ENCODE measurements around the gene CAMK1D. TPM values are rescaled to one million over a fixed set of nuclear protein-coding genes. Genes with fewer than 3 reads are reported as not detected.

Gene CAMK1D
- total RNA-seq, 4 donors from 2014 or later, result 29.7 to 36.7 (median 33.3) TPM

DNA sequence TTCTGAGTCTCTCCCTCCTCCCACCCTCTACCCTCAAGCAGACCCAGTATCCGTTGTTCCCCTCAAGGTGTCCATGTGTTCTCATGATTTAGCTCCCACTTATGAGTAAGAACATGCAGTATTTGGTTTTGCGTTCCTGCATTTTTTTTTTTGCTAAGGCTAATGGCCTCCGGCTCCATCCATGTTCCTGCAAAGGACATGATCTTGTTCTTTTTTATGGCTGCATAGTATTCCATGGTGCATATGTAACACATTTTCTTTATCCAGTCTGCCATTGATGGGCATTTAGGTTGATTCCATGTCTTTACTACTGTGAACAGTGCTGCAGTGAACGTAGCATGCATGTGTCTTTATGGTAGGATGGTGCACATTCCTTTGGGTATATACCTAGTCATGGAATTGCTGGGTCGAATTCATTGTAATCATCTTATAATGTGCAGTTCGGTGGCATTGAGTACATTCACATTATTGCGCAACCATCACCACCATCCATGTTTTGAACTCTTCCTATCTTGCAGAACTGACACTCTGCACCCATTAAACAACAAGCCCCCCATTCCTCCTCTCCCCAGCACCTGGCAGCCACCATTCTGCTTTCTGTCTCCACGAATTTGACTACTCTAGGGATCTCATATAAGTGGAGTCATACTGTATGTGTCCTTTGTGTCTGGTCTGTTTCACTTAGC lies 125.5 kb downstream of the CAMK1D start:
- intact Hi-C loops (cut with DNase I; ENCODE audit: low total_unique reads), result no loop called here
- DNase-seq (ENCODE audit: low spot score in 2 of 2), result no peak
- H3K4me3 ChIP-seq (ENCODE audit: low read depth, poor library complexity, severe bottlenecking), result no peak overlapping the region
- TF ChIP-seq, protein P1, sequence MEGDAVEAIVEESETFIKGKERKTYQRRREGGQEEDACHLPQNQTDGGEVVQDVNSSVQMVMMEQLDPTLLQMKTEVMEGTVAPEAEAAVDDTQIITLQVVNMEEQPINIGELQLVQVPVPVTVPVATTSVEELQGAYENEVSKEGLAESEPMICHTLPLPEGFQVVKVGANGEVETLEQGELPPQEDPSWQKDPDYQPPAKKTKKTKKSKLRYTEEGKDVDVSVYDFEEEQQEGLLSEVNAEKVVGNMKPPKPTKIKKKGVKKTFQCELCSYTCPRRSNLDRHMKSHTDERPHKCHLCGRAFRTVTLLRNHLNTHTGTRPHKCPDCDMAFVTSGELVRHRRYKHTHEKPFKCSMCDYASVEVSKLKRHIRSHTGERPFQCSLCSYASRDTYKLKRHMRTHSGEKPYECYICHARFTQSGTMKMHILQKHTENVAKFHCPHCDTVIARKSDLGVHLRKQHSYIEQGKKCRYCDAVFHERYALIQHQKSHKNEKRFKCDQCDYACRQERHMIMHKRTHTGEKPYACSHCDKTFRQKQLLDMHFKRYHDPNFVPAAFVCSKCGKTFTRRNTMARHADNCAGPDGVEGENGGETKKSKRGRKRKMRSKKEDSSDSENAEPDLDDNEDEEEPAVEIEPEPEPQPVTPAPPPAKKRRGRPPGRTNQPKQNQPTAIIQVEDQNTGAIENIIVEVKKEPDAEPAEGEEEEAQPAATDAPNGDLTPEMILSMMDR (IDR thresholded peaks at IDR 0.05), result no peak
- no peak for TF ChIP-seq POLR2A (IDR thresholded peaks at IDR 0.05)
- WGBS, 2 donors, result 87 to 94% methylated on average over 8 of the region's 8 CpGs

DNA sequence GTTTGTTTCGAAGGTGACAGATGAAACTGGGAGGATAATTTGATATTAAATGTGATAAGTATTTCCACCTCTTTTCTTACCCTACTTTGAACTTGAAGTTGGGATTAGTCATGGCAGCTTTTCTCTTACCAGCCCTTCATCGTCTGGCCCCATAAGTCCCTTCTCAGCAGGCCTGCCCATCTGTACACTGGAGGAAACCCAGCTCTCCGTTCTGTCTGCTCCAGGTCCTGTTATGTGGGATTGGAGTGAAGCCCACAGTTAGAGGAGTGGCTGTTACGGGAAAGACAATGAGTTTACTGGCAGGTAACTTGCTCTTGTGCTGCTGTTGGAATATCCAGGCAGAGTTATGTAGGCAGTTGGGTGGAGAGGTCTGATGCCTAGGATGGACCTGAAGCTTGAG lies 127.3 kb downstream of the CAMK1D start:
- TF ChIP-seq, protein P1 (IDR thresholded peaks at IDR 0.05), result no peak
- TF ChIP-seq POLR2A (IDR thresholded peaks at IDR 0.05), result no peak
- WGBS, 2 donors, result 66% methylated on average over 4 of the region's 4 CpGs

DNA sequence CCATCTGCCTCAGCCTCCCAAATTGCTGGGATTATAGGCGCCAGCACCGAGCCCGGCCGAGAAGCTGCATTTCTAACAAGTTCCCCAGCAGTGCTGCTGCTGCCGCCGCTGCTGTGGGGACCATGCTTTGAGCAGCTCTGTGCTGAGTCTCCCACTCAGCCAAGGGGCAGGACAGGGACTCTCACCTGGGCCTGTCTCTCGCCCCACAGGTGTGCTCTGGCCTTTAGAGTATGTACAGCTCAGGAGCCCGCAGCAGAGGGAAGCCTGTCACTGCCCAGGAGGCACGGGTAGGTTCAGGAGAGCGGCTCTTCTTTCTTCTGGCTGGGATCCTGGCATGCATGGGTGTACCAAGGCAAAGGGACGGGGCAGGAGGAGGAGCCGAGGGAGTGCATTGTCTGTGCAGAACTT lies 130.1 kb downstream of the CAMK1D start:
- intact Hi-C loops (cut with DNase I; ENCODE audit: low total_unique reads), result no loop called here
- TF ChIP-seq POLR2A (IDR thresholded peaks at IDR 0.05), result no peak
- TF ChIP-seq, protein P1 (IDR thresholded peaks at IDR 0.05), result no peak
- no peak overlapping the region for H3K4me3 ChIP-seq (ENCODE audit: low read depth, poor library complexity, severe bottlenecking)
- DNase-seq (ENCODE audit: low spot score in 2 of 2), result no peak
- WGBS, 2 donors, result 94% methylated on average over 12 of the region's 12 CpGs

More for the DNA sequence above, 127.3 kb downstream of the CAMK1D start:
- no peak for DNase-seq (ENCODE audit: low spot score in 2 of 2)
- H3K4me3 ChIP-seq (ENCODE audit: low read depth, poor library complexity, severe bottlenecking), result no peak overlapping the region
- intact Hi-C loops (cut with DNase I; ENCODE audit: low total_unique reads), result no loop called here

DNA sequence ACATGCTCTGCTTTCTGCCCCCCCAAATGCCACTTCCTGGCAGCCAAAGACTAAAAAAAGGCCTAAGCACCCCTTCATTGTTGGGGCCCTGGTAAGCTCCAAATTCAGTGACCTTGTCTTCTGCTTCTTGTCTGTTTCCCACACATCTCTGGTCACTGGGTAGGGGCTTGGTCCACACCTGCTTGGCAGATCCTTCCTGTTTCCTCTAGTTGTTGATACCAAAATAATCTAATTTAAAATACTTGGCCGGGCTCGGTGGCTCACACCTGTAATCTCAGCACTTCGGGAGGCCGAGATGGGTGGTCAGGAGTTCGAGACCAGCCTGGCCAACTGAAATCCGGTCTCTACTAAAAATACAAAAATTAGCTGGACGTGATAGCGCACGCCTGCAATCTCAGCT lies 130.6 kb downstream of the CAMK1D start:
- TF ChIP-seq POLR2A (IDR thresholded peaks at IDR 0.05), result no peak
- TF ChIP-seq, protein P1 (IDR thresholded peaks at IDR 0.05), result no peak
- intact Hi-C loops (cut with DNase I; ENCODE audit: low total_unique reads), result no loop called here
- DNase-seq (ENCODE audit: low spot score in 2 of 2), result no peak
- 83 to 91% methylated on average over 9 of the region's 9 CpGs for WGBS, 2 donors
- H3K4me3 ChIP-seq (ENCODE audit: low read depth, poor library complexity, severe bottlenecking), result no peak overlapping the region

DNA sequence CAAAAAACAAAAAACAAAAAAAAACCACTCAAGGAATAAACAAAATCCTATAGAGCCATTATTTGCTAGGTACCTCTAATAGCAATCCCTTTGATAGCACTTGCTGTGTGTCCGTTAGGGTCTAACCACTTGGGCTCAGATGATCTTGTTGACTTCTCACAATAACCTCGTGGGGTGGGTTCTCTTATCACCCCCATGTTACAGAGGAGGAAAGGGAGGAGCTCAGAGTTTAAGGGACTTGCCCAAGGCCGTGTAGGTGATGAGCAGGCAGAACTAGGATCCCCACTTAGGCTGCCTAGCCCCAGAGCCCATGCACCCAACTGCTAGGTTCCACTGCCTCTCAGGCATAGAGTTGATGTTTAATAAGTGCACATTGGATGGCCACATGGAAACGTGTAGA lies 131.1 kb downstream of the CAMK1D start:
- WGBS, 2 donors, result 90 to 95% methylated on average over 4 of the region's 4 CpGs
- DNase-seq (ENCODE audit: low spot score in 2 of 2), result no peak
- intact Hi-C loops (cut with DNase I; ENCODE audit: low total_unique reads), result no loop called here
- no peak overlapping the region for H3K4me3 ChIP-seq (ENCODE audit: low read depth, poor library complexity, severe bottlenecking)
- TF ChIP-seq, protein P1 (IDR thresholded peaks at IDR 0.05), result no peak
- no peak for TF ChIP-seq POLR2A (IDR thresholded peaks at IDR 0.05)

DNA sequence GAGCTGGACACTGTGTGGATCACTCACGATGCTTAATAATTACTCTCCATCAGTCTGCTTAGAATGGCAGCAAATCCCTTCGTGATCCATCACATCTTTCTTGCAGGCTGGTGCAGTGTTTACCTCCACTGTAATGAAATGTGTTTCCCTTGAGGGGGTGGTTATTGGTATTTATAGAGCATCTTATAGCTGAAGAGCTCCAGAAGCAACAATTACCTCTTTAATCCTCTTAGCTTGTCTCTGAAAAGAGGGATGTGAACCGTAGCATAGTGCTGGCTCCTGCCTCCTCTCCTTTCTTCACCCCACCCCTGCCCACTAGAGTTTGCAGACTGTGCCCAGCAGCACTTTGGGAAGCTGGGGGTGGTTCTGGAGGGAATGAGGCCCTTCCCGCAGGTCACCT lies 132.6 kb downstream of the CAMK1D start:
- intact Hi-C loops (cut with DNase I; ENCODE audit: low total_unique reads), result no loop called here
- DNase-seq (ENCODE audit: low spot score in 2 of 2), result no peak
- WGBS, 2 donors, result 86 to 88% methylated on average over 4 of the region's 4 CpGs

More for the DNA sequence above, 132.6 kb downstream of the CAMK1D start:
- H3K4me3 ChIP-seq (ENCODE audit: low read depth, poor library complexity, severe bottlenecking), result no peak overlapping the region
- TF ChIP-seq, protein P1 (IDR thresholded peaks at IDR 0.05), result no peak
- TF ChIP-seq POLR2A (IDR thresholded peaks at IDR 0.05), result no peak
